ENCODE measurements around the gene SERPINB5. TPM values are rescaled to one million over a fixed set of nuclear protein-coding genes. Genes with fewer than 3 reads are reported as not detected.

The SERPINB5 gene
- total and polyA plus RNA-seq, 2 donors (not counting 1 experiment from before 2014, with no cell fraction given) = not detected

DNA sequence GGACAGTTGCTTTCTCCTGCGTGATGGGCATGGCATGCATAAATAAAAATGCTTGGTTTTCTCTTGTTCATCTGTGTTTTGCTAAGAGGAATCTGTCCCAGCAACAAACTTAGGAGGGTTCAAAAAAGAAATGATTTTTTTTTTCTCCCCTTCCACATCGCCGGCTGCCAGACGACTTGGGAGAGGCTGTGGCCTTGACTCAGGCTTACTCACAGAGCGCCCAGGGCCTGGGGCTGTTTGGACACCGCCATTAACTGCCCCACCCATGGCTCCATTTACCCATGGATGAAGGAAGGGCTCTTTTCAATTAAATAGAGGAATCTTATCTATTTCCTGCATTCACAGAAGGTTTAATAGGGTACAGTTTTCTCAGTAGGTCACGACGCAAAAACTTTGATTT is 22.3 kb upstream of the SERPINB5 start:
- no peak for DNase-seq
- no peak overlapping the region for H2AFZ ChIP-seq (ENCODE audit: insufficient read depth, low read depth, low read length, poor library complexity, severe bottlenecking)
- TF ChIP-seq, protein P1, sequence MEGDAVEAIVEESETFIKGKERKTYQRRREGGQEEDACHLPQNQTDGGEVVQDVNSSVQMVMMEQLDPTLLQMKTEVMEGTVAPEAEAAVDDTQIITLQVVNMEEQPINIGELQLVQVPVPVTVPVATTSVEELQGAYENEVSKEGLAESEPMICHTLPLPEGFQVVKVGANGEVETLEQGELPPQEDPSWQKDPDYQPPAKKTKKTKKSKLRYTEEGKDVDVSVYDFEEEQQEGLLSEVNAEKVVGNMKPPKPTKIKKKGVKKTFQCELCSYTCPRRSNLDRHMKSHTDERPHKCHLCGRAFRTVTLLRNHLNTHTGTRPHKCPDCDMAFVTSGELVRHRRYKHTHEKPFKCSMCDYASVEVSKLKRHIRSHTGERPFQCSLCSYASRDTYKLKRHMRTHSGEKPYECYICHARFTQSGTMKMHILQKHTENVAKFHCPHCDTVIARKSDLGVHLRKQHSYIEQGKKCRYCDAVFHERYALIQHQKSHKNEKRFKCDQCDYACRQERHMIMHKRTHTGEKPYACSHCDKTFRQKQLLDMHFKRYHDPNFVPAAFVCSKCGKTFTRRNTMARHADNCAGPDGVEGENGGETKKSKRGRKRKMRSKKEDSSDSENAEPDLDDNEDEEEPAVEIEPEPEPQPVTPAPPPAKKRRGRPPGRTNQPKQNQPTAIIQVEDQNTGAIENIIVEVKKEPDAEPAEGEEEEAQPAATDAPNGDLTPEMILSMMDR (IDR thresholded peaks at IDR 0.05) = no peak
- TF ChIP-seq EZH2 (IDR thresholded peaks at IDR 0.05; ENCODE audit: borderline replicate concordance, insufficient read depth, low read depth, low read length, poor library complexity, severe bottlenecking) = no peak
- H3K27me3 ChIP-seq (replicated peaks in 1 of 4; ENCODE audit: control extremely low read depth in 1 of 4, control insufficient read depth in 3 of 4, insufficient read depth in 4 of 4, low read length in 3 of 4) = no peaks in the 10 kb centered on the region
- no peaks in the 10 kb centered on the region for H3K9me3 ChIP-seq (ENCODE audit: control extremely low read depth in 1 of 3, control insufficient read depth in 2 of 3, insufficient read depth in 1 of 3, low read length in 2 of 3)
- H3K36me3 ChIP-seq (replicated peaks in 1 of 2; ENCODE audit: control extremely low read depth in 1 of 2, control insufficient read depth in 1 of 2, extremely low read depth in 1 of 2, insufficient read depth in 2 of 2, low read length in 1 of 2) = no peaks in the 10 kb centered on the region
- POLR2A ChIA-PET = no interaction called here
- H3K4me2 ChIP-seq (replicated peaks; ENCODE audit: low read depth, low read length, poor library complexity, severe bottlenecking) = no peak overlapping the region
- H3K4me3 ChIP-seq (ENCODE audit: control extremely low read depth in 1 of 5, extremely low read depth in 1 of 5, insufficient read depth in 1 of 5, low read depth in 2 of 5, low read length in 4 of 5) = no peak overlapping the region
- H3K9me3 Mint-ChIP-seq (ENCODE audit: insufficient read depth) = no peaks in the 10 kb centered on the region
- H3K4me3 Mint-ChIP-seq = no peak overlapping the region
- H3K27me3 Mint-ChIP-seq = no peaks in the 10 kb centered on the region
- H3K9ac ChIP-seq (ENCODE audit: low read length) = no peak overlapping the region
- H3K79me2 ChIP-seq (ENCODE audit: control insufficient read depth, insufficient read depth, low read length) = no peaks in the 10 kb centered on the region
- no peaks in the 10 kb centered on the region for H3K4me1 Mint-ChIP-seq
- CTCF ChIA-PET = no interaction called here
- no peaks in the 10 kb centered on the region for H4K20me1 ChIP-seq (ENCODE audit: control insufficient read depth, insufficient read depth, low read length, poor library complexity, severe bottlenecking)
- no peak overlapping the region for H3K27ac ChIP-seq (ENCODE audit: low read length in 2 of 2)
- no peaks in the 10 kb centered on the region for H3K4me1 ChIP-seq (ENCODE audit: control insufficient read depth in 2 of 2, insufficient read depth in 2 of 2, low read length in 2 of 2)
- 100% methylated on average over 2 of the region's 8 CpGs for WGBS (ENCODE audit: insufficient coverage)
- intact Hi-C loops (cut with micrococcal nuclease) = no loop called here
- no peak for ATAC-seq (ENCODE audit: low read depth)
- H3K27ac Mint-ChIP-seq = no peak overlapping the region

DNA sequence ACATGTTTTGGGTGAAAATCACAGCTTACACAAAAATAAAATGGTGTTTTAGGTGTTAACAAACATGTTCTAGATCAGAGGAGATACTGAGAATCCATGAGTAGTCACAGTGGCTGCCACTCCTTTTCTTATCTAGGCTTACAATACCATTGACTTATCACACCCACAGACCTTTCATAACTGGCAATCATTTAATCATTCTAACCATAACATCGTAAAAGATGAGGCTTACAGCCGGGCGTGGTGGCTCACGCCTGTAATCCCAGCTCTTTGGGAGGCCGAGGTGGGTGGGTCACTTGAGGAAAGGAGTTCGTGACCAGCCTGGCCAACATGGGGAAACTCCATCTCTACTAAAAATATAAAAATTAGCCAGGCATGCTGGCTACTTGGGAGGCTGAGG is 18.8 kb upstream of the SERPINB5 start:
- no peak overlapping the region for H3K27ac ChIP-seq (ENCODE audit: low read length in 2 of 2)
- H3K4me1 ChIP-seq (ENCODE audit: control insufficient read depth in 2 of 2, insufficient read depth in 2 of 2, low read length in 2 of 2) = no peaks in the 10 kb centered on the region
- ChIA-PET POLR2A (no interaction called here), CTCF (no interaction called here)
- H3K4me3 Mint-ChIP-seq = no peak overlapping the region
- H3K4me3 ChIP-seq (ENCODE audit: control extremely low read depth in 1 of 5, extremely low read depth in 1 of 5, insufficient read depth in 1 of 5, low read depth in 2 of 5, low read length in 4 of 5) = no peak overlapping the region
- H3K4me2 ChIP-seq (replicated peaks; ENCODE audit: low read depth, low read length, poor library complexity, severe bottlenecking) = no peak overlapping the region
- peaks cover 3% of the 10 kb centered on the region for H3K27me3 Mint-ChIP-seq
- no peak overlapping the region for H2AFZ ChIP-seq (ENCODE audit: insufficient read depth, low read depth, low read length, poor library complexity, severe bottlenecking)
- H4K20me1 ChIP-seq (ENCODE audit: control insufficient read depth, insufficient read depth, low read length, poor library complexity, severe bottlenecking) = no peaks in the 10 kb centered on the region
- no peaks in the 10 kb centered on the region for H3K36me3 ChIP-seq (replicated peaks in 1 of 2; ENCODE audit: control extremely low read depth in 1 of 2, control insufficient read depth in 1 of 2, extremely low read depth in 1 of 2, insufficient read depth in 2 of 2, low read length in 1 of 2)
- intact Hi-C loops (cut with micrococcal nuclease) = no loop called here
- H3K9me3 ChIP-seq (ENCODE audit: control extremely low read depth in 1 of 3, control insufficient read depth in 2 of 3, insufficient read depth in 1 of 3, low read length in 2 of 3) = no peaks in the 10 kb centered on the region
- H3K9me3 Mint-ChIP-seq (ENCODE audit: insufficient read depth) = no peaks in the 10 kb centered on the region
- TF ChIP-seq, protein P1 (IDR thresholded peaks at IDR 0.05) = no peak
- TF ChIP-seq EZH2 (IDR thresholded peaks at IDR 0.05; ENCODE audit: borderline replicate concordance, insufficient read depth, low read depth, low read length, poor library complexity, severe bottlenecking) = no peak
- no peaks in the 10 kb centered on the region for H3K79me2 ChIP-seq (ENCODE audit: control insufficient read depth, insufficient read depth, low read length)
- no peak for DNase-seq
- H3K27me3 ChIP-seq (replicated peaks in 1 of 4; ENCODE audit: control extremely low read depth in 1 of 4, control insufficient read depth in 3 of 4, insufficient read depth in 4 of 4, low read length in 3 of 4) = peaks cover 0 to 7% (median 0%) of the 10 kb centered on the region in 4 experiments
- no peak overlapping the region for H3K27ac Mint-ChIP-seq
- no peaks in the 10 kb centered on the region for H3K4me1 Mint-ChIP-seq
- H3K9ac ChIP-seq (ENCODE audit: low read length) = no peak overlapping the region
- no peak for ATAC-seq (ENCODE audit: low read depth)
- WGBS (ENCODE audit: insufficient coverage) = no CpG with 5 or more reads among the region's 6 CpGs

All from B cell (primary cell).